Measurements from ENCODE around the gene BRD3.
"Not testable (repeated sequence)": the region's sequence is repeated elsewhere in the genome, so short reads cannot be mapped to it uniquely, and the experiment has no call there.

BRD3 gene

GRCh38 chr9:134067904-134068743, at the start of gene BRD3:
TSS of gene BRD3 (minus strand) at chr9:134068026. CDS start at chr9:134053477, 14,549 bp downstream.
- DNase-seq: peak; percentile 87

GRCh38 chr9:134112561-134112960, 44.7 kb upstream of the BRD3 start:
- no peak for DNase-seq

- no peak for DNase-seq
Observed at GRCh38 chr9:134111064-134111463, 43.2 kb upstream of the BRD3 start.

GRCh38 chr9:134103391-134103998, 35.7 kb upstream of the BRD3 start:
- no peak for DNase-seq

GRCh38 chr9:134101623-134102149, 33.9 kb upstream of the BRD3 start:
- no peak for DNase-seq

- not testable (repeated sequence) for DNase-seq
Observed at GRCh38 chr9:134101133-134101532, 33.3 kb upstream of the BRD3 start.

- no peak for DNase-seq
Observed at GRCh38 chr9:134100040-134100439, 32.2 kb upstream of the BRD3 start.

- peak; percentile 65 for DNase-seq
Observed at GRCh38 chr9:134099123-134099761, 31.4 kb upstream of the BRD3 start.

- no peak for DNase-seq
Observed at GRCh38 chr9:134089972-134090371, 22.1 kb upstream of the BRD3 start.

- DNase-seq: no peak
Observed at GRCh38 chr9:134088063-134088725, 20.4 kb upstream of the BRD3 start.

- no peak for DNase-seq
Observed at GRCh38 chr9:134085674-134086073, 17.8 kb upstream of the BRD3 start.

GRCh38 chr9:134083451-134083850, 15.6 kb upstream of the BRD3 start:
- DNase-seq: no peak

- DNase-seq: no peak
Observed at GRCh38 chr9:134076644-134077043, 8.8 kb upstream of the BRD3 start.

GRCh38 chr9:134075689-134076088, 7.9 kb upstream of the BRD3 start:
- DNase-seq: not testable (repeated sequence)

- no peak for DNase-seq
Observed at GRCh38 chr9:134073500-134073899, 5.7 kb upstream of the BRD3 start.

GRCh38 chr9:134072683-134073082, 4.9 kb upstream of the BRD3 start:
- not testable (repeated sequence) for DNase-seq

- DNase-seq: no peak
Observed at GRCh38 chr9:134071149-134071548, 3.3 kb upstream of the BRD3 start.

GRCh38 chr9:134069480-134070399, 1.9 kb upstream of the BRD3 start:
- no peak for DNase-seq

- DNase-seq: no peak
Observed at GRCh38 chr9:134068744-134069479, 1.1 kb upstream of the BRD3 start.

- peak; percentile 48 for DNase-seq
Observed at GRCh38 chr9:134066913-134067851, 644 bp downstream of the BRD3 start.

Measured in CD4-positive, alpha-beta T cell treated with Interleukin-6 for 4 hours (primary cell).